ENCODE results near the gene TRIM54. TPM values are rescaled to one million over a fixed set of nuclear protein-coding genes. Genes with fewer than 3 reads are reported as not detected.

The TRIM54 gene
- total and polyA plus RNA-seq, 3 donors from 2014 or later = 28.3 to 46.8 (median 38.5) TPM

GRCh38 chr2:27249159-27249890 is 32.9 kb upstream of the TRIM54 start:
- H3K27ac ChIP-seq = peak overlapping the region in 1 of 2 donors; percentile 36
- WGBS, 2 donors = 41 to 50% methylated on average over 11 to 12 of the region's 12 CpGs
- H3K9me3 ChIP-seq = no peaks in the 10 kb centered on the region
- no peak overlapping the region for H3K4me3 ChIP-seq
- no peaks in the 10 kb centered on the region for H3K36me3 ChIP-seq (ENCODE audit: low read depth, missing control alignments)
- TF ChIP-seq POLR2A (IDR thresholded peaks at IDR 0.05) = no peak
- TF ChIP-seq, protein P1, sequence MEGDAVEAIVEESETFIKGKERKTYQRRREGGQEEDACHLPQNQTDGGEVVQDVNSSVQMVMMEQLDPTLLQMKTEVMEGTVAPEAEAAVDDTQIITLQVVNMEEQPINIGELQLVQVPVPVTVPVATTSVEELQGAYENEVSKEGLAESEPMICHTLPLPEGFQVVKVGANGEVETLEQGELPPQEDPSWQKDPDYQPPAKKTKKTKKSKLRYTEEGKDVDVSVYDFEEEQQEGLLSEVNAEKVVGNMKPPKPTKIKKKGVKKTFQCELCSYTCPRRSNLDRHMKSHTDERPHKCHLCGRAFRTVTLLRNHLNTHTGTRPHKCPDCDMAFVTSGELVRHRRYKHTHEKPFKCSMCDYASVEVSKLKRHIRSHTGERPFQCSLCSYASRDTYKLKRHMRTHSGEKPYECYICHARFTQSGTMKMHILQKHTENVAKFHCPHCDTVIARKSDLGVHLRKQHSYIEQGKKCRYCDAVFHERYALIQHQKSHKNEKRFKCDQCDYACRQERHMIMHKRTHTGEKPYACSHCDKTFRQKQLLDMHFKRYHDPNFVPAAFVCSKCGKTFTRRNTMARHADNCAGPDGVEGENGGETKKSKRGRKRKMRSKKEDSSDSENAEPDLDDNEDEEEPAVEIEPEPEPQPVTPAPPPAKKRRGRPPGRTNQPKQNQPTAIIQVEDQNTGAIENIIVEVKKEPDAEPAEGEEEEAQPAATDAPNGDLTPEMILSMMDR (IDR thresholded peaks at IDR 0.05) = no peak
- peaks cover 18% of the 10 kb centered on the region for H3K4me1 ChIP-seq
- DNase-seq = no peak
- intact Hi-C loops (cut with DNase I; ENCODE audit: low total_unique reads) = no loop called here
- no peaks in the 10 kb centered on the region for H3K27me3 ChIP-seq

DNA sequence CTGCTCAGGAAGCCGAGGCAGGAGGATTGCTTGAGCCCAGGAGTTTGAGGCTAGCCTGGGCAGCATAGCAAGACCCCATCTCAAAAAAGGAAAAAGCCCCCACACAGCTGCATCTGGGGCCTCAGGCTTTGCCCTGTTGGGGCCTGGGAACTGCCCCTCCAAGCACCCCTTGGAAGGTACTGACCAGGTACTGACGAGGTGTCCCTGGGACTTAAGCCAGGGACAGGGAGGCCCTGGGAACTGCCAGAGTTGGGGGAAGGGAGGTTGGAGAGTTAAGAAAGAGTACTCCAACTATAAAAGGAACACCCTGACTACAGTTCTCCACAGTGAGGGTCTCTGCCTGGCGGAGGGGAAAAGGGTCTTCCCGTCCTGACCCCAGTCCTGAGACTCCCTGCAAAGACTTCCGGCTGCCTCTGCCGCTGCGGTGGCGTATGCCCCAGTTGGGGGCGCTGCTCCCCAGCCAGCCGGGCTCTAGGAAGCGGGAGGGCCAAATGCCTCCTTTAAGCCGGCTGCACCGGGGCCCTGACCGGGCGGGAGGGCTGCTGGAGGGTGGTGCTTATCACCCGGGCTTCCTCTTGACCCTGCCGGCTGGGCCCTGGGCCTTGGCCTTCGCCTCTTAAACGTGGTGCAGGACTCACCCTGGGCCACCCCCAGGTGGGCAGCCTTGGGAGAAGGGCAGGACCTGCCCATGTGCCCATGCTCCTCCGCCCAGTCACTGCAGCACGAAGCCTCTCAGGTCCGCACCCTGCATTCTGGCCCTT is 32.2 kb upstream of the TRIM54 start:
- Histone ChIP-seq H3K9me3 (no peaks in the 10 kb centered on the region), H3K27ac (peak overlapping the region; percentile 34 to 36), H3K36me3 (ENCODE audit: low read depth, missing control alignments) (no peaks in the 10 kb centered on the region), H3K4me3 (no peak overlapping the region), H3K4me1 (peaks cover 22% of the 10 kb centered on the region), H3K27me3 (no peaks in the 10 kb centered on the region)
- DNase-seq = peak; percentile 68
- WGBS, 2 donors = 35 to 42% methylated on average over 9 to 22 of the region's 22 CpGs
- intact Hi-C loops (cut with DNase I; ENCODE audit: low total_unique reads) = no loop called here
- no peak for TF ChIP-seq POLR2A (IDR thresholded peaks at IDR 0.05)
- TF ChIP-seq, protein P1 (IDR thresholded peaks at IDR 0.05) = peak; percentile 33 to 73 (median 45)

- Histone ChIP-seq H3K4me1 (peaks cover 18% of the 10 kb centered on the region), H3K36me3 (ENCODE audit: low read depth, missing control alignments) (no peaks in the 10 kb centered on the region), H3K4me3 (no peak overlapping the region), H3K27me3 (no peaks in the 10 kb centered on the region), H3K9me3 (no peaks in the 10 kb centered on the region), H3K27ac (no peak overlapping the region)
- DNase-seq = no peak
- intact Hi-C loops (cut with DNase I; ENCODE audit: low total_unique reads) = no loop called here
- TF ChIP-seq, protein P1 (IDR thresholded peaks at IDR 0.05) = no peak
- TF ChIP-seq POLR2A (IDR thresholded peaks at IDR 0.05) = no peak
- 55 to 72% methylated on average over 13 of the region's 13 CpGs for WGBS, 2 donors
Measured at GRCh38 chr2:27250652-27251379, 31.4 kb upstream of the TRIM54 start.

GRCh38 chr2:27251766-27252165 is 30.5 kb upstream of the TRIM54 start:
- H3K27me3 ChIP-seq = no peaks in the 10 kb centered on the region
- no peaks in the 10 kb centered on the region for H3K9me3 ChIP-seq
- intact Hi-C loops (cut with DNase I; ENCODE audit: low total_unique reads) = no loop called here
- TF ChIP-seq POLR2A (IDR thresholded peaks at IDR 0.05) = no peak
- TF ChIP-seq, protein P1 (IDR thresholded peaks at IDR 0.05) = no peak
- 82 to 86% methylated on average over 13 of the region's 13 CpGs for WGBS, 2 donors
- DNase-seq = no peak
- no peaks in the 10 kb centered on the region for H3K36me3 ChIP-seq (ENCODE audit: low read depth, missing control alignments)
- peaks cover 18% of the 10 kb centered on the region for H3K4me1 ChIP-seq
- H3K4me3 ChIP-seq = no peak overlapping the region
- H3K27ac ChIP-seq = no peak overlapping the region
